ENCODE measurements around the gene YBX2.

GRCh38 chr17:7327501-7327900 lies 33.1 kb upstream of the YBX2 start:
- TF ChIP-seq CTCF (IDR thresholded peaks at IDR 0.05) = no peak
- no peak for TF ChIP-seq REST (IDR thresholded peaks at IDR 0.05; ENCODE audit: insufficient read depth in 1 of 2, low read depth in 2 of 2, low read length in 1 of 2)
- no peak for TF ChIP-seq SIN3A (IDR thresholded peaks at IDR 0.05; ENCODE audit: borderline replicate concordance, insufficient read depth, low read depth, low read length)
- no peak for TF ChIP-seq POLR2AphosphoS5 (IDR thresholded peaks at IDR 0.05; ENCODE audit: low read depth, low read length)
- no peak for TF ChIP-seq TCF7L2 (IDR thresholded peaks at IDR 0.05; ENCODE audit: low read depth, low read length)

Data from Panc1 (cell line).